ENCODE measurements around the gene RAB40C. TPM values are rescaled to one million over a fixed set of nuclear protein-coding genes. Genes with fewer than 3 reads are reported as not detected.

Gene RAB40C
- total RNA-seq, 1 experiment from 2014 or later, result 19.1 TPM

DNA sequence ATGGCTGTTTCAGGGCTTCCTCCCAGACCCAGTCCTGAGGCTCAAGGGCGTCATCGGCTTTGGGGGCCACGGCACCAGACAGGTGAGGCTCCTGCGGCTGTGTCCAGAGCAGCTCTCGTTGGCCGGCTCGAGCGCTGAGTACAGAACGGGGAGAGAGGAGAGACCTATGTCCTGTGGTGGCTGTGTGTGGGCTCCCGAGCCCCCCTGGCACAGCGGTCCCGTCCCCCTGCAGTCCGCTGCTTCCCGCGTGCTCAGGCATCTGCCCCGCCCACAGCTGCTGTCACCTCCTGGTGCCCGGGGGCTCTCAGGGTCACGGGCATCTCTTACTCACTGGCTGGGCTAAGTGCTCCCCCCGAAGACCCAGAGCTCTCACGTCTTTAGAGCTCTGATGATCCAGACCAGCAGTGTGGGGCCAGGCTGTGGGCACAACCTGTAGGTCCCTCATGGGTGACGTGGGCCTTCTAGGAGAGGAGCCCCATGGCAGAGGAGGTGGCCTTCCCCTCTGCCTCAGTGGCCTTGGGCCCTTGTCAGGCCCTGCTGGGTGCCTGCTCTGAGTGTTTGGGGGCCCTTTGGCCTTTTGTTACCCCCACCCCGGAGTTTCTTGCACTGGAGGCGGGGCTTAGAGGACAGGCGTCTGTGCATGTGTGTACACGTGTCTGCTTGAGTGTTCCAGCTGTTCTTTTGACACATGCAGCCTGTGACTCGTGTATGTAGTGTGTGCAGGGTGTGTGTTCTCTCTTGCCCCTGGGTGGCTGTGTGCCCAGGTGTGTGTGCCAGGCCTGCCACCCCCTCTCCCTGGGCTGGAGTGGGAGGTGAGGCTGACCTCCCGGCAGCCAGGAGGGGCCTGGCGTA is 62.8 kb downstream of the RAB40C start:
- POLR2A ChIA-PET, result no interaction called here
- no TSS peak for BruUV-seq (replicated peaks)
- CTCF ChIA-PET, result no interaction called here
- DNase-seq, result no peak
- Histone ChIP-seq H3K4me3 (ENCODE audit: low read depth, low read length) (no peak overlapping the region), H3K36me3 (ENCODE audit: control insufficient read depth, insufficient read depth, low read length) (no peaks in the 10 kb centered on the region), H3K9me3 (no peaks in the 10 kb centered on the region), H3K27me3 (replicated peaks; ENCODE audit: control insufficient read depth, insufficient read depth, low read length) (no peaks in the 10 kb centered on the region), H3K4me1 (peaks cover 13% of the 10 kb centered on the region)
- no peak overlapping the region for H3K27ac Mint-ChIP-seq (ENCODE audit: unreplicated experiment)
- no peaks in the 10 kb centered on the region for H3K27me3 Mint-ChIP-seq (ENCODE audit: insufficient read depth, unreplicated experiment)
- no peak overlapping the region for H3K4me3 Mint-ChIP-seq (ENCODE audit: unreplicated experiment)
- intact Hi-C loops (cut with micrococcal nuclease; ENCODE audit: unreplicated experiment), result no loop called here
- H3K9me3 Mint-ChIP-seq (ENCODE audit: unreplicated experiment), result no peaks in the 10 kb centered on the region
- H3K4me1 Mint-ChIP-seq (ENCODE audit: low read depth, unreplicated experiment), result no peaks in the 10 kb centered on the region
- TF ChIP-seq, protein P1, sequence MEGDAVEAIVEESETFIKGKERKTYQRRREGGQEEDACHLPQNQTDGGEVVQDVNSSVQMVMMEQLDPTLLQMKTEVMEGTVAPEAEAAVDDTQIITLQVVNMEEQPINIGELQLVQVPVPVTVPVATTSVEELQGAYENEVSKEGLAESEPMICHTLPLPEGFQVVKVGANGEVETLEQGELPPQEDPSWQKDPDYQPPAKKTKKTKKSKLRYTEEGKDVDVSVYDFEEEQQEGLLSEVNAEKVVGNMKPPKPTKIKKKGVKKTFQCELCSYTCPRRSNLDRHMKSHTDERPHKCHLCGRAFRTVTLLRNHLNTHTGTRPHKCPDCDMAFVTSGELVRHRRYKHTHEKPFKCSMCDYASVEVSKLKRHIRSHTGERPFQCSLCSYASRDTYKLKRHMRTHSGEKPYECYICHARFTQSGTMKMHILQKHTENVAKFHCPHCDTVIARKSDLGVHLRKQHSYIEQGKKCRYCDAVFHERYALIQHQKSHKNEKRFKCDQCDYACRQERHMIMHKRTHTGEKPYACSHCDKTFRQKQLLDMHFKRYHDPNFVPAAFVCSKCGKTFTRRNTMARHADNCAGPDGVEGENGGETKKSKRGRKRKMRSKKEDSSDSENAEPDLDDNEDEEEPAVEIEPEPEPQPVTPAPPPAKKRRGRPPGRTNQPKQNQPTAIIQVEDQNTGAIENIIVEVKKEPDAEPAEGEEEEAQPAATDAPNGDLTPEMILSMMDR (IDR thresholded peaks at IDR 0.05; ENCODE audit: insufficient read depth in 1 of 2, low read depth in 1 of 2, low read length in 1 of 2, severe bottlenecking in 1 of 2, unreplicated experiment in 1 of 2), result no peak
- H3K36me3 Mint-ChIP-seq (ENCODE audit: insufficient read depth, unreplicated experiment), result peaks cover 7% of the 10 kb centered on the region

GRCh38 chr16:654034-654433 is 64.2 kb downstream of the RAB40C start:
- TF ChIP-seq, protein P1 (IDR thresholded peaks at IDR 0.05; ENCODE audit: insufficient read depth in 1 of 2, low read depth in 1 of 2, low read length in 1 of 2, severe bottlenecking in 1 of 2, unreplicated experiment in 1 of 2), result no peak
- Histone ChIP-seq H3K27me3 (replicated peaks; ENCODE audit: control insufficient read depth, insufficient read depth, low read length) (no peaks in the 10 kb centered on the region), H3K36me3 (ENCODE audit: control insufficient read depth, insufficient read depth, low read length) (no peaks in the 10 kb centered on the region), H3K9me3 (no peaks in the 10 kb centered on the region), H3K4me3 (ENCODE audit: low read depth, low read length) (no peak overlapping the region), H3K4me1 (0 out of 2 replicates have a peak, but pooled peaks cover 6% of the 10 kb centered on the region)
- ChIA-PET CTCF (interaction anchor here (0.9 kb wide), 1 partner anchor 12 kb away, joined by 4 read pairs; no protein-coding TSS in a partner anchor), POLR2A (interaction anchor here (0.7 kb wide), 1 partner anchor 28 kb away, joined by 7 read pairs; no protein-coding TSS in a partner anchor)
- Mint-ChIP-seq H3K4me3 (ENCODE audit: unreplicated experiment) (no peak overlapping the region), H3K4me1 (ENCODE audit: low read depth, unreplicated experiment) (no peaks in the 10 kb centered on the region), H3K27ac (ENCODE audit: unreplicated experiment) (no peak overlapping the region), H3K9me3 (ENCODE audit: unreplicated experiment) (no peaks in the 10 kb centered on the region), H3K36me3 (ENCODE audit: insufficient read depth, unreplicated experiment) (peaks cover 4% of the 10 kb centered on the region), H3K27me3 (ENCODE audit: insufficient read depth, unreplicated experiment) (no peaks in the 10 kb centered on the region)
- BruUV-seq (replicated peaks), result no TSS peak
- no peak for DNase-seq
- intact Hi-C loops (cut with micrococcal nuclease; ENCODE audit: unreplicated experiment), result no loop called here

DNA sequence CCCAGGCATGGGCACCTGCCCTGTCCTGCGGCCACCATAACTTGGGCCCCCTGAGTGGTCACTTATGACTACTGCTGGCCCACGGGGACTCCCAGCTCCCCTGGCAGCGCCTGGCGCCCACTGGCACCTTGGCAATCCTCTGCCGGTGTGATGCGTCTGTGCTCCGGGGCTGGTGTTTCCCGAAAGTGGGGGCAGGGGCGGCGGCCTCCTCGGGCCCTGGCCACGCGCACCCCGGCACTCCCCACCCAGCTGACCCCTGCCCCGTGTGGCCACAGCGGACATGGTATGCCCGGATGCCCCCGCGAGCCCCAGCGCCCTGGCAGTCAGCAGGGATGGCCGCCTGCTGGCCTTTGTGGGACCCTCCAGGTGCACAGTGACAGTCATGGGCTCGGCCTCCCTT is 67.6 kb downstream of the RAB40C start:
- H3K4me1 Mint-ChIP-seq (ENCODE audit: low read depth, unreplicated experiment), result no peaks in the 10 kb centered on the region
- H3K27ac Mint-ChIP-seq (ENCODE audit: unreplicated experiment), result no peak overlapping the region
- H3K4me3 Mint-ChIP-seq (ENCODE audit: unreplicated experiment), result no peak overlapping the region
- intact Hi-C loops (cut with micrococcal nuclease; ENCODE audit: unreplicated experiment), result no loop called here
- Histone ChIP-seq H3K36me3 (ENCODE audit: control insufficient read depth, insufficient read depth, low read length) (no peaks in the 10 kb centered on the region; the same call in 1 of the 2 replicates), H3K27me3 (replicated peaks; ENCODE audit: control insufficient read depth, insufficient read depth, low read length) (no peaks in the 10 kb centered on the region), H3K4me1 (no peaks in the 10 kb centered on the region), H3K9me3 (no peaks in the 10 kb centered on the region), H3K4me3 (ENCODE audit: low read depth, low read length) (no peak overlapping the region)
- H3K9me3 Mint-ChIP-seq (ENCODE audit: unreplicated experiment), result no peaks in the 10 kb centered on the region
- no peaks in the 10 kb centered on the region for H3K36me3 Mint-ChIP-seq (ENCODE audit: insufficient read depth, unreplicated experiment)
- no peak for DNase-seq
- ChIA-PET POLR2A (no interaction called here), CTCF (no interaction called here)
- no TSS peak for BruUV-seq (replicated peaks)
- no peaks in the 10 kb centered on the region for H3K27me3 Mint-ChIP-seq (ENCODE audit: insufficient read depth, unreplicated experiment)
- TF ChIP-seq, protein P1 (IDR thresholded peaks at IDR 0.05; ENCODE audit: insufficient read depth in 1 of 2, low read depth in 1 of 2, low read length in 1 of 2, severe bottlenecking in 1 of 2, unreplicated experiment in 1 of 2), result no peak

All from Caco-2 (cell line).